ENCODE results near the gene MBTPS2. TPM values are rescaled to one million over a fixed set of nuclear protein-coding genes. Genes with fewer than 3 reads are reported as not detected.

MBTPS2 gene
- total RNA-seq, 1 donor from 2014 or later = 9.8 TPM

DNA sequence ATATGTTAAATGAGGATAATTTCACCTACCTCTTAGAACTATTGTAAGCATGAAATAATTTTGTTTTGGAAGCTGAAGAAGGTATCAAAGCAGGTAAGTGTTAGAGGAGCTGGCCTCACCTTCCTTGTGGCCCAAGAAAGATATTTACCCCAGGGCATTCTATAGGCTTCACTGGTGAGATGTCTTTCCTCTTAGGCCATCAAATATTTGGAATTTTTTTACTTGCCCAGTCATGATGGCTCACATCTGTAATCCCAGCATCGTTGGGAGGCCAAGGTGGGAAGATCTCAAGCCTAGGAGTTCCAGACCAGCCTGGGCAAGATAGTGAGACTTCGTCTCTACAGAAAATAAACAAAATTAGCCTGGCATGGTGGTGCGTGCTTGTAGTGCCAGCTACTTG lies 95.0 kb downstream of the MBTPS2 start:
- DNase-seq (ENCODE audit: low read depth) = no peak

Other genes with a start within 250 kb of the MBTPS2 start
- gene KLHL34, start 181.3 kb upstream of the MBTPS2 start, total RNA-seq = 0.32 TPM in 1 of 2 replicates, not detected in the other
- 151 and 204 TPM in 2 replicates for gene SMPX, start 81.5 kb upstream of the MBTPS2 start, total RNA-seq
- 0.37 and 0.68 TPM in 2 replicates for gene YY2, start 16.4 kb downstream of the MBTPS2 start, total RNA-seq
- gene SMS, start 101.1 kb downstream of the MBTPS2 start, total RNA-seq = 60.0 and 65.3 TPM in 2 replicates
- 0.05 and 0.13 TPM in 2 replicates for gene PHEX, start 192.7 kb downstream of the MBTPS2 start, total RNA-seq

All from myocyte (in vitro differentiated cells).